HUDEP-2 (cell line): ENCODE data around the gene SMC2.

Experiments
- DNase-seq, 76 experiments: peaks; one replicate each; lab custom pipeline; 2025; ENCODE audit not compliant: unreplicated experiment in 76 of 76; lab: John Stamatoyannopoulos, UW

Gene SMC2

GRCh38 chr9:104093647-104094533 is at the start of gene SMC2:
SMC2 (plus strand) TSS chr9:104094309; CDS start chr9:104095385, 1,076 bp downstream.
- peak in 75 of 76 experiments; percentile 24 to 95 (median 84) for DNase-seq

- DNase-seq = no peak
Measured at GRCh38 chr9:104068546-104068945, 25.6 kb upstream of the SMC2 start.

- no peak for DNase-seq
Measured at GRCh38 chr9:104069288-104069687, 24.8 kb upstream of the SMC2 start.

GRCh38 chr9:104071589-104071988 is 22.5 kb upstream of the SMC2 start:
- no peak for DNase-seq

GRCh38 chr9:104073098-104073769 is 20.9 kb upstream of the SMC2 start:
- DNase-seq = no peak

- no peak for DNase-seq
Measured at GRCh38 chr9:104073770-104074133, 20.4 kb upstream of the SMC2 start.

- no peak for DNase-seq
Measured at GRCh38 chr9:104074876-104075275, 19.2 kb upstream of the SMC2 start.

- DNase-seq = no peak
Measured at GRCh38 chr9:104075801-104076753, 18.0 kb upstream of the SMC2 start.

GRCh38 chr9:104078596-104078995 is 15.5 kb upstream of the SMC2 start:
- no peak for DNase-seq

- DNase-seq = no peak
Measured at GRCh38 chr9:104080983-104081382, 13.1 kb upstream of the SMC2 start.

GRCh38 chr9:104082168-104082567 is 11.9 kb upstream of the SMC2 start:
- DNase-seq = no peak

GRCh38 chr9:104085525-104085924 is 8.6 kb upstream of the SMC2 start:
- DNase-seq = no peak

GRCh38 chr9:104087894-104088293 is 6.2 kb upstream of the SMC2 start:
- no peak for DNase-seq

- no peak for DNase-seq
Measured at GRCh38 chr9:104088416-104088815, 5.7 kb upstream of the SMC2 start.

GRCh38 chr9:104090578-104090977 is 3.5 kb upstream of the SMC2 start:
- no peak for DNase-seq

- no peak for DNase-seq
Measured at GRCh38 chr9:104091116-104091515, 3.0 kb upstream of the SMC2 start.

GRCh38 chr9:104091708-104092107 is 2.4 kb upstream of the SMC2 start:
- DNase-seq = no peak

GRCh38 chr9:104092192-104092591 is 1.9 kb upstream of the SMC2 start:
- no peak for DNase-seq

- no peak for DNase-seq
Measured at GRCh38 chr9:104092875-104093600, 1.1 kb upstream of the SMC2 start.

- peak in 8 of 76 experiments; percentile 23 to 67 (median 52) for DNase-seq
Measured at GRCh38 chr9:104094534-104095015, 466 bp downstream of the SMC2 start.
